ENCODE data around the gene NRL.

The NRL gene

DNA sequence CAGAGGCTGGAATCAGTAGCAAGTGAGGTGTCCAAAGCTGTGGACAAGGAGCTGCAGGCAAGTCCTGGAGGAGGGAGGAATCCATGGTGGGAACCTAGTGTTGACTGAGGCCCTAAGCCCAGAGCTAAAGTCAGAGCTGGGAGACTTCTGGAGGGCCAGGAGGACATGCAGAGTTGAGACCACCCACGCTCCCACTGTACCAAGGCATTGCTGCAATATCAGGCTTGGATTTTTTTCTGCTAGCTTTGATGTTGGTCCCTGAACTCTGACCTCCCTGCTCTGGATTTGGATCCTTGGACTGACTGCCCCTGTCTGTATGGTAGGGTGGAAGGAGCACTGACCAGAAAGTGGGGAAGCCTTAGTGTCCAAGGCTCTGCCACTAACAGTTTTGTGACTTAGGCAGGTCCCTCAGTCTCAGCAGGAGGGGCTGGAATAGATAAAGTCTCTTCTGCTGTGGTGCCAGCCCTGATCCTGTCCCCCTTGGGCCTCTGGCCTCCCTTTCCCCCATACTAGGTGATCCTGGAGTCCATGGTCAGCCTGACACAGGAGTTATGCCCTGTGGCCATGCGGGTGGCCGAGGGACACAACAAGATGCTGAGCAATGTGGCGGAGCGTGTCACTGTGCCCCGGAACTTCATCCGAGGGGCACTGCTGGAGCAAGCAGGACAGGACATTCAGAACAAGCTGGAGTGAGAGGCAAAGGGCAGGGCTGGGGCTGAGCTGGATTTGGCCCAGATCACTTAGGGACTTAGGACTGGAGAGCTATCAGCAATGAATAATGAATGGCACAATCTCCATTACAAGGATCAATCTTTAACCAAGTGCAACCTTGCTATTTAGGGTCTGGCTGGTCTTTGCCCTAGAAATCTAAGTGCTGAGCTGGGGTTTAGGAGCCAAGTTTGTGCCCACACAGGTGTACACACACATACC, 53.5 kb downstream of the NRL start:
- no peak overlapping the region for H3K4me3 ChIP-seq (IDR thresholded peaks at IDR 0.05; ENCODE audit: insufficient read depth, low read depth, low read length)
- H3K9ac ChIP-seq = no peak overlapping the region
- TF ChIP-seq, protein P1, sequence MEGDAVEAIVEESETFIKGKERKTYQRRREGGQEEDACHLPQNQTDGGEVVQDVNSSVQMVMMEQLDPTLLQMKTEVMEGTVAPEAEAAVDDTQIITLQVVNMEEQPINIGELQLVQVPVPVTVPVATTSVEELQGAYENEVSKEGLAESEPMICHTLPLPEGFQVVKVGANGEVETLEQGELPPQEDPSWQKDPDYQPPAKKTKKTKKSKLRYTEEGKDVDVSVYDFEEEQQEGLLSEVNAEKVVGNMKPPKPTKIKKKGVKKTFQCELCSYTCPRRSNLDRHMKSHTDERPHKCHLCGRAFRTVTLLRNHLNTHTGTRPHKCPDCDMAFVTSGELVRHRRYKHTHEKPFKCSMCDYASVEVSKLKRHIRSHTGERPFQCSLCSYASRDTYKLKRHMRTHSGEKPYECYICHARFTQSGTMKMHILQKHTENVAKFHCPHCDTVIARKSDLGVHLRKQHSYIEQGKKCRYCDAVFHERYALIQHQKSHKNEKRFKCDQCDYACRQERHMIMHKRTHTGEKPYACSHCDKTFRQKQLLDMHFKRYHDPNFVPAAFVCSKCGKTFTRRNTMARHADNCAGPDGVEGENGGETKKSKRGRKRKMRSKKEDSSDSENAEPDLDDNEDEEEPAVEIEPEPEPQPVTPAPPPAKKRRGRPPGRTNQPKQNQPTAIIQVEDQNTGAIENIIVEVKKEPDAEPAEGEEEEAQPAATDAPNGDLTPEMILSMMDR (conservative IDR thresholded peaks at IDR 0.05; ENCODE audit: low read depth, low read length) = no peak

DNA sequence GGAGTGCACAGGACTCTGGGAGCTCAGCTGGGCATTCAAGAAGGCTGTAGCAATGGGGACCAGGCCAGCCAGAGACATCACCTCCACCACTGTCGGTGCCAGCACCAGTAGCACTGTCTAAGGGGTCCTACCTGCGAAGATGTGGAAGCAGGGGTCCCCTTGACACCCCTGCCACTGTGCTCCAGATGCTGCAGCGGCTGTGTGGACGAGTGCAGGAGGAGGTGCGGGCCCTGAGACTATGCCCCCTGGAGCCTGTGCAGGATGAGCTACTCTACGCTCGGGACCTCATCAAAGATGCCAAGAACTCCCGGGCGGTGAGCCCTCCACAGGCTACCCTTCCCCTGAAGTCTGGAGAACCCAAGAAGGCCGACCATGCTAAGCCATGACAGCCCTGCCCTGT, 54.3 kb downstream of the NRL start:
- Histone ChIP-seq H3K27ac (no peak overlapping the region), H2AFZ (ENCODE audit: low read depth) (no peak overlapping the region), H3K4me1 (ENCODE audit: low read depth, poor library complexity, severe bottlenecking) (no peaks in the 10 kb centered on the region), H3K4me3 (IDR thresholded peaks at IDR 0.05; ENCODE audit: insufficient read depth, low read depth, low read length) (no peak overlapping the region), H3K4me2 (no peak overlapping the region), H3K27me3 (ENCODE audit: insufficient read depth, low read depth) (peaks cover 2% of the 10 kb centered on the region; the same call in 1 of the 2 replicates), H3K9ac (no peak overlapping the region), H4K20me1 (ENCODE audit: insufficient read depth) (no peaks in the 10 kb centered on the region), H3K36me3 (ENCODE audit: insufficient read depth) (no peaks in the 10 kb centered on the region), H3K79me2 (ENCODE audit: insufficient read depth, low read depth) (no peaks in the 10 kb centered on the region)
- TF ChIP-seq, protein P1 (conservative IDR thresholded peaks at IDR 0.05; ENCODE audit: low read depth, low read length) = no peak

More for the DNA sequence above, 53.5 kb downstream of the NRL start:
- H3K79me2 ChIP-seq (ENCODE audit: insufficient read depth, low read depth) = no peaks in the 10 kb centered on the region
- H3K4me1 ChIP-seq (ENCODE audit: low read depth, poor library complexity, severe bottlenecking) = no peaks in the 10 kb centered on the region
- H4K20me1 ChIP-seq (ENCODE audit: insufficient read depth) = no peaks in the 10 kb centered on the region
- no peaks in the 10 kb centered on the region for H3K27me3 ChIP-seq (ENCODE audit: insufficient read depth, low read depth)
- H2AFZ ChIP-seq (ENCODE audit: low read depth) = no peak overlapping the region
- H3K4me2 ChIP-seq = no peak overlapping the region
- no peak overlapping the region for H3K27ac ChIP-seq
- H3K36me3 ChIP-seq (ENCODE audit: insufficient read depth) = no peaks in the 10 kb centered on the region

DNA sequence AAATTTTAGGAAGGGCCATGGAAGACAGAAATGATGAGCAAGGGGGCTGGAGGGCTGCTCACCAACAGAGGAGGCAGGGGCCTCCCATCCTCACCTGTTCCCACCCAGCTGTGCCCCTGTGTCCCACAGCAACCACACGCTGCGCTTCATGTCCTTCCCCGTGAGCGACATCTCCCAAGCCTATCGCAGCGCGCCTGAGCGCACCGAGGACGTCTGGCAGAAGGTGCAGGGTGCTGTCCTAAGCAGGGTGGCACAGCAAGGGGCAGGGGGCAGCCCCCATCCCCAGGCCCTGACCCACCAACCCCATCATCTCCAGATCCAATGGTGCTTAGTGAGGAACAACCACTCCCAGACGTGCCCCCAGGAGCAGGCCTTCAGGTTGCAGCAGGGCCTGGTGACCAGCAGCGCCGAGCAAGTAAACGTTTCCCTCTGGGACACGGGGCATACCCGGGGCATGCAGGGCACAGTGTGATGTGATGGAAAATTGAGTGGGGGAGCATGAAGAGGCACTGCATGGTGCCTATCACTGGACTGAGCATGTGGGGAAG, 54.8 kb downstream of the NRL start:
- no peaks in the 10 kb centered on the region for H3K79me2 ChIP-seq (ENCODE audit: insufficient read depth, low read depth)
- no peak overlapping the region for H3K27ac ChIP-seq
- no peak overlapping the region for H3K4me3 ChIP-seq (IDR thresholded peaks at IDR 0.05; ENCODE audit: insufficient read depth, low read depth, low read length)
- no peak overlapping the region for H3K4me2 ChIP-seq
- no peak overlapping the region for H3K9ac ChIP-seq
- no peaks in the 10 kb centered on the region for H3K4me1 ChIP-seq (ENCODE audit: low read depth, poor library complexity, severe bottlenecking)
- TF ChIP-seq, protein P1 (conservative IDR thresholded peaks at IDR 0.05; ENCODE audit: low read depth, low read length) = no peak
- H3K27me3 ChIP-seq (ENCODE audit: insufficient read depth, low read depth) = peaks cover 6% of the 10 kb centered on the region; the same call in 1 of the 2 replicates
- H4K20me1 ChIP-seq (ENCODE audit: insufficient read depth) = no peaks in the 10 kb centered on the region
- no peak overlapping the region for H2AFZ ChIP-seq (ENCODE audit: low read depth)
- no peaks in the 10 kb centered on the region for H3K36me3 ChIP-seq (ENCODE audit: insufficient read depth)

DNA sequence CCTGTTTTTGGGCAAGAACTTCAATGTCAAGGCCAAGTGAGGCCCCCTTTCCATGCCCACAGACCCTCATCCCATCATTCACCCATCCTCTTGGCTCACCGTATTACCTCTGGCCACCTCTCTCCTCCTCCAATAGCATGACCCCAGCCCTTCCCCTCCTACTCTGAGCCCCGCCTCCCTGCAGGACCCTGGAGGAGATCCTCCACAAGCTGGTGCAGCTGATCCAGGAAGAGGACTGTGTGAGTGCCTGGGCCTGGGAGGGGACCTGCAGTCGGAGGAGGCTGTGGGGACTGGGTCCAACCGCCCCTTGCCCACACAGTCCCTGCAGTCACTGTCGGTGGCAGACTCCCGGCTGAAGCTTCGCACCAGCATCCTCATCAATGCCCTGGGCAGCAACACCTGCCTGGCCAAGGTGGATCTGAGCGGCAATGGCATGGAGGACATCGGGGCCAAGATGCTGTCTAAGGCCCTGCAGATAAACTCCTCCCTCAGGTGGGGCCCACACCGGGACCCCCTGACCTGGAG, 55.7 kb downstream of the NRL start:
- no peak overlapping the region for H3K4me3 ChIP-seq (IDR thresholded peaks at IDR 0.05; ENCODE audit: insufficient read depth, low read depth, low read length)
- H3K9ac ChIP-seq = no peak overlapping the region
- no peaks in the 10 kb centered on the region for H3K4me1 ChIP-seq (ENCODE audit: low read depth, poor library complexity, severe bottlenecking)
- no peaks in the 10 kb centered on the region for H3K79me2 ChIP-seq (ENCODE audit: insufficient read depth, low read depth)
- TF ChIP-seq, protein P1 (conservative IDR thresholded peaks at IDR 0.05; ENCODE audit: low read depth, low read length) = no peak
- no peaks in the 10 kb centered on the region for H3K36me3 ChIP-seq (ENCODE audit: insufficient read depth)
- no peak overlapping the region for H2AFZ ChIP-seq (ENCODE audit: low read depth)
- H3K27me3 ChIP-seq (ENCODE audit: insufficient read depth, low read depth) = peaks cover 12% of the 10 kb centered on the region; the same call in 1 of the 2 replicates
- H3K27ac ChIP-seq = no peak overlapping the region
- no peaks in the 10 kb centered on the region for H4K20me1 ChIP-seq (ENCODE audit: insufficient read depth)
- no peak overlapping the region for H3K4me2 ChIP-seq

Measured in KMS-11 (cell line).